GM21367 (cell line): Measurements from ENCODE around the gene STAT3.

Experiments used
- ATAC-seq: cut with Tn5 transposase; IDR thresholded peaks from one replicate; pipeline ENCODE4 v1.9.1; 2021; ENCODE audit not compliant: unreplicated experiment

STAT3 gene

GRCh38 chr17:42282478-42283080 is 105.7 kb downstream of the STAT3 start:
- no peak for ATAC-seq

- ATAC-seq = no peak
Observed at GRCh38 chr17:42281571-42282096, 106.6 kb downstream of the STAT3 start.

- no peak for ATAC-seq
Observed at GRCh38 chr17:42279776-42280630, 108.2 kb downstream of the STAT3 start.

- ATAC-seq = no peak
Observed at GRCh38 chr17:42277342-42277712, 110.9 kb downstream of the STAT3 start.

GRCh38 chr17:42276609-42277341 is 111.5 kb downstream of the STAT3 start:
- no peak for ATAC-seq

GRCh38 chr17:42276359-42276608 is 112.0 kb downstream of the STAT3 start, which contains the start of gene STAT5B:
TSS of gene STAT5B (minus strand) at chr17:42276391. CDS start at chr17:42232127, 44,264 bp downstream.
- peak; percentile 33 for ATAC-seq

- peak; percentile 18 for ATAC-seq
Observed at GRCh38 chr17:42275527-42276358, 112.5 kb downstream of the STAT3 start.

- no peak for ATAC-seq
Observed at GRCh38 chr17:42274812-42275526, 113.3 kb downstream of the STAT3 start.

GRCh38 chr17:42274253-42274542 is 114.0 kb downstream of the STAT3 start:
- no peak for ATAC-seq

- ATAC-seq = no peak
Observed at GRCh38 chr17:42273474-42274252, 114.6 kb downstream of the STAT3 start.

- no peak for ATAC-seq
Observed at GRCh38 chr17:42272162-42272907, 115.9 kb downstream of the STAT3 start.

GRCh38 chr17:42271779-42272035 is 116.5 kb downstream of the STAT3 start:
- ATAC-seq = no peak

GRCh38 chr17:42271006-42271778 is 117.0 kb downstream of the STAT3 start:
- ATAC-seq = no peak

- no peak for ATAC-seq
Observed at GRCh38 chr17:42270596-42270995, 117.6 kb downstream of the STAT3 start.

- no peak for ATAC-seq
Observed at GRCh38 chr17:42270170-42270535, 118.1 kb downstream of the STAT3 start.

GRCh38 chr17:42268236-42268635 is 120.0 kb downstream of the STAT3 start:
- no peak for ATAC-seq

GRCh38 chr17:42266918-42267766 is 121.1 kb downstream of the STAT3 start:
- ATAC-seq = no peak

- ATAC-seq = no peak
Observed at GRCh38 chr17:42266462-42266861, 121.8 kb downstream of the STAT3 start.
